ENCODE measurements around the gene KCTD2.

KCTD2 gene

GRCh38 chr17:75030161-75030560, 16.9 kb upstream of the KCTD2 start:
- Mint-ChIP-seq H3K4me1 (peaks cover 12% of the 10 kb centered on the region), H3K9me3 (peaks cover 59% of the 10 kb centered on the region), H3K27me3 (ENCODE audit: low read depth, poor library complexity) (peaks cover 31% of the 10 kb centered on the region), H3K4me3 (no peak overlapping the region), H3K36me3 (ENCODE audit: low read depth) (peaks cover 5% of the 10 kb centered on the region), H3K27ac (no peak overlapping the region)
- TF ChIP-seq CTCF (IDR thresholded peaks at IDR 0.05): no peak
- no peak for DNase-seq

- peaks cover 33% of the 10 kb centered on the region for H3K27me3 Mint-ChIP-seq (ENCODE audit: low read depth, poor library complexity)
- H3K4me1 Mint-ChIP-seq: peaks cover 18% of the 10 kb centered on the region
- H3K4me3 Mint-ChIP-seq: peak overlapping the region; percentile 88
- DNase-seq: peak; percentile 27
- H3K27ac Mint-ChIP-seq: no peak overlapping the region
- TF ChIP-seq CTCF (IDR thresholded peaks at IDR 0.05): no peak
- H3K9me3 Mint-ChIP-seq: peaks cover 45% of the 10 kb centered on the region
- H3K36me3 Mint-ChIP-seq (ENCODE audit: low read depth): no peaks in the 10 kb centered on the region
Observed at GRCh38 chr17:75031972-75032719, 14.9 kb upstream of the KCTD2 start.

GRCh38 chr17:75032720-75033280, 14.2 kb upstream of the KCTD2 start:
- H3K27me3 Mint-ChIP-seq (ENCODE audit: low read depth, poor library complexity): peaks cover 33% of the 10 kb centered on the region
- peaks cover 40% of the 10 kb centered on the region for H3K9me3 Mint-ChIP-seq
- peak overlapping the region; percentile 88 for H3K4me3 Mint-ChIP-seq
- H3K27ac Mint-ChIP-seq: no peak overlapping the region
- no peak for TF ChIP-seq CTCF (IDR thresholded peaks at IDR 0.05)
- no peak for DNase-seq
- no peaks in the 10 kb centered on the region for H3K36me3 Mint-ChIP-seq (ENCODE audit: low read depth)
- peaks cover 18% of the 10 kb centered on the region for H3K4me1 Mint-ChIP-seq

- Mint-ChIP-seq H3K4me1 (peaks cover 18% of the 10 kb centered on the region), H3K36me3 (ENCODE audit: low read depth) (peaks cover 4% of the 10 kb centered on the region), H3K4me3 (peak overlapping the region; percentile 88), H3K27me3 (ENCODE audit: low read depth, poor library complexity) (peaks cover 31% of the 10 kb centered on the region), H3K9me3 (peaks cover 36% of the 10 kb centered on the region), H3K27ac (peak overlapping the region; percentile 99)
- TF ChIP-seq CTCF (IDR thresholded peaks at IDR 0.05): no peak
- DNase-seq: peak; percentile 99
Observed at GRCh38 chr17:75033346-75034235, 13.4 kb upstream of the KCTD2 start.

- H3K27ac Mint-ChIP-seq: peak overlapping the region; percentile 99
- peaks cover 18% of the 10 kb centered on the region for H3K4me1 Mint-ChIP-seq
Observed at GRCh38 chr17:75034236-75034908, 12.7 kb upstream of the KCTD2 start.

More at GRCh38 chr17:75034236-75034908, 12.7 kb upstream of the KCTD2 start:
- Mint-ChIP-seq H3K36me3 (ENCODE audit: low read depth) (peaks cover 10% of the 10 kb centered on the region), H3K9me3 (peaks cover 30% of the 10 kb centered on the region), H3K4me3 (peak overlapping the region; percentile 88), H3K27me3 (ENCODE audit: low read depth, poor library complexity) (peaks cover 29% of the 10 kb centered on the region)
- TF ChIP-seq CTCF (IDR thresholded peaks at IDR 0.05): no peak
- DNase-seq: peak; percentile 92

All from nephron progenitor cell (in vitro differentiated cells).